GM12891 (cell line): ENCODE measurements around the gene ZNF77.

ENCODE experiments used
- PAX5 ChIP-seq: IDR thresholded peaks from 2 replicates; pipeline ENCODE4 v1.6.1; 2011; ENCODE audit warnings: low read length, moderate library complexity, mild to moderate bottlenecking; ENCODE audit not compliant: insufficient read depth, severe bottlenecking
- POLR2AphosphoS5 ChIP-seq: IDR thresholded peaks from 2 replicates; pipeline ENCODE4 v1.6.1; 2011; ENCODE audit warnings: low read depth, low read length, control low read depth

DNA sequence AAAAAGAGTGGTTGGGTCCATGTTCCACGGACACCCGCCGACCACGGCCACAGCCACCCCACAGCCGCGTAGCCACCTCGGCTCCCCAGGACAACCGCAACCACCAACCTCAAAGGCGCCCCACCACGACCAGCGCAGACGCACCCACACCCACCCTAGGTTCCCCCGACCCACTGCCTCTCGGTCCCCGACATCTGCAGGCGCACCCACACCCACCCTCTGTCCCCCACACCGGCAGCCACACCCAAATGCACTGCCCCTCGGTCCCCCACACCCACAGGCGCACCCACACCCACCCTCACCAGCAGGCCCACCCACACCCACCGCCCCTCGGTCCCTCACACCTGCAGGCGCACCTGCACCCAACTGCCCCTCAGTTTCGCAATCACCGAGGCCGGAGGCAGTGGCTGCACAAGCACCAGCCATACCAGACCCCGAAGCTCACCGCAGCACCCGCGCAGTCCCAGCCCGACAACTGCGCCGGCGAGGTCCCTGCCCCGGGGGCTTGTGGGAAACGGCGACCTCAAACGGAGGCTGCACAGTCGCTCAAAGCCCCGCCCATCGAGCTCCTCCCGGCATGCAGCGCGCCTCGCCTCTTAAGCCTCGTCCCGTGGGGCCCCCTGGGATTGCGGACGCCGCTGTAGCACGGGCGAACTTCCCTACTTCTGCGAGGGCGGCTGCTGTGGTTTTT is 18.3 kb downstream of the ZNF77 start:
- TF ChIP-seq PAX5 (no peak), POLR2AphosphoS5 (no peak)
